OCI-LY7 (cell line): ENCODE measurements around the gene OPCML.

Experiments
- CTCF ChIP-seq: fragments of 200-600 bp; sonication (generic); conservative IDR thresholded peaks from 2 replicates; pipeline ENCODE4 v1.5.1; 2014; ENCODE audit warnings: mild to moderate bottlenecking, antibody characterized with exemption, low read length, moderate library complexity, mixed read lengths
- EZH2phosphoT487 ChIP-seq: fragments of 200-600 bp; sonication (generic); IDR thresholded peaks from 2 replicates; pipeline ENCODE4 v1.6.1; 2018; ENCODE audit warnings: low read depth, borderline replicate concordance, mild to moderate bottlenecking, mixed run types, antibody characterized with exemption, low read length, moderate library complexity, mixed read lengths

GRCh38 chr11:132519241-132519815 is 1013.0 kb downstream of the OPCML start:
- no peak for TF ChIP-seq CTCF
- TF ChIP-seq EZH2phosphoT487 = no peak
